Prostate gland (tissue), 2 donors: ENCODE data around the gene ZNF177.

Experiments
- POLR2A ChIP-seq: fragments of 450-650 bp; IDR thresholded peaks from one replicate; pipeline ENCODE4 v1.6.1; 2016; ENCODE audit warnings: antibody characterized with exemption, mild to moderate bottlenecking
- POLR2AphosphoS5 ChIP-seq: sonication (generic); formaldehyde crosslinking; IDR thresholded peaks from one replicate; pipeline ENCODE4 v1.6.1; 2017; ENCODE audit warnings: antibody characterized with exemption
- TF ChIP-seq, protein P1 (sequence below), 4 experiments: fragments of 200-600 bp in 2 of 4; fragments of 450-650 bp in 2 of 4; sonication (generic) in 2 of 4; IDR thresholded peaks; 1 replicate in 3 of 4; 2 replicates in 1 of 4; pipeline ENCODE4 v1.5.1; 2016 to 2019; ENCODE audit warnings: antibody characterized with exemption in 4 of 4, mild to moderate bottlenecking in 2 of 4, moderate library complexity in 2 of 4

DNA sequence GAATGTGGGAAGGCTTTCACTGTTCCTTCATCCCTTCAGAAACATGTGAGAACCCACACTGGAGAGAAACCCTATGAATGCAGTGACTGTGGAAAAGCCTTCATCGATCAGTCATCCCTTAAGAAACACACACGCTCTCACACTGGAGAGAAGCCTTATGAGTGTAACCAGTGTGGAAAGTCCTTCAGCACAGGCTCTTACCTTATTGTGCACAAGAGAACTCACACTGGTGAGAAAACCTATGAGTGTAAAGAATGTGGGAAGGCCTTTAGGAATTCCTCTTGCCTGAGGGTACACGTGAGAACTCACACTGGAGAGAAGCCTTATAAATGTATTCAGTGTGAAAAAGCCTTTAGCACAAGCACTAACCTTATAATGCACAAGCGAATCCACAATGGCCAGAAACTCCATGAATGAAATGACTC is 18.6 kb downstream of the ZNF177 start:
- TF ChIP-seq POLR2A (no peak), POLR2AphosphoS5 (no peak)
- TF ChIP-seq, protein P1, sequence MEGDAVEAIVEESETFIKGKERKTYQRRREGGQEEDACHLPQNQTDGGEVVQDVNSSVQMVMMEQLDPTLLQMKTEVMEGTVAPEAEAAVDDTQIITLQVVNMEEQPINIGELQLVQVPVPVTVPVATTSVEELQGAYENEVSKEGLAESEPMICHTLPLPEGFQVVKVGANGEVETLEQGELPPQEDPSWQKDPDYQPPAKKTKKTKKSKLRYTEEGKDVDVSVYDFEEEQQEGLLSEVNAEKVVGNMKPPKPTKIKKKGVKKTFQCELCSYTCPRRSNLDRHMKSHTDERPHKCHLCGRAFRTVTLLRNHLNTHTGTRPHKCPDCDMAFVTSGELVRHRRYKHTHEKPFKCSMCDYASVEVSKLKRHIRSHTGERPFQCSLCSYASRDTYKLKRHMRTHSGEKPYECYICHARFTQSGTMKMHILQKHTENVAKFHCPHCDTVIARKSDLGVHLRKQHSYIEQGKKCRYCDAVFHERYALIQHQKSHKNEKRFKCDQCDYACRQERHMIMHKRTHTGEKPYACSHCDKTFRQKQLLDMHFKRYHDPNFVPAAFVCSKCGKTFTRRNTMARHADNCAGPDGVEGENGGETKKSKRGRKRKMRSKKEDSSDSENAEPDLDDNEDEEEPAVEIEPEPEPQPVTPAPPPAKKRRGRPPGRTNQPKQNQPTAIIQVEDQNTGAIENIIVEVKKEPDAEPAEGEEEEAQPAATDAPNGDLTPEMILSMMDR (IDR thresholded peaks at IDR 0.05) = no peak
